Mesendoderm (in vitro differentiated cells): ENCODE results near the gene SRBD1.

ENCODE experiments used
- DNase-seq: peaks from one replicate; pipeline ENCODE4 v3.0.0; 2013
- H2AK5ac ChIP-seq: 2 replicates; pipeline ENCODE4 v1.6.1; 2013; ENCODE audit warnings: low read length, inconsistent platforms
- H2BK120ac ChIP-seq: 2 replicates; pipeline ENCODE4 v1.6.1; 2013; ENCODE audit warnings: low read depth, mild to moderate bottlenecking, low read length, moderate library complexity, mixed read lengths
- H2BK15ac ChIP-seq: replicated peaks from 2 replicates; pipeline ENCODE4 v1.6.1; 2013; ENCODE audit warnings: low read depth, mild to moderate bottlenecking, moderate library complexity
- H2BK5ac ChIP-seq: 2 replicates; pipeline ENCODE4 v1.6.1; 2013; ENCODE audit warnings: low read length, inconsistent platforms
- H3K18ac ChIP-seq: 2 replicates; pipeline ENCODE4 v1.6.1; 2013; ENCODE audit warnings: mild to moderate bottlenecking, low read length, mixed read lengths
- H3K23ac ChIP-seq: one replicate; pipeline ENCODE4 v1.6.1; 2013; ENCODE audit warnings: low read length
- H3K27ac ChIP-seq: 2 replicates; pipeline ENCODE4 v1.5.1; 2013; ENCODE audit warnings: low read depth, mild to moderate bottlenecking, inconsistent platforms, low read length, moderate library complexity
- H3K27me3 ChIP-seq: 2 replicates; pipeline ENCODE4 v1.6.1; 2013; ENCODE audit warnings: low read length, control low read depth, mild to moderate bottlenecking, inconsistent platforms; ENCODE audit not compliant: insufficient read depth, poor library complexity
- H3K36me3 ChIP-seq: 2 replicates; pipeline ENCODE4 v1.6.1; 2013; ENCODE audit warnings: low read length, inconsistent platforms; ENCODE audit not compliant: control insufficient read depth, insufficient read depth
- H3K4ac ChIP-seq: one replicate; pipeline ENCODE4 v1.6.1; 2013; ENCODE audit warnings: low read depth, mild to moderate bottlenecking, low read length, moderate library complexity
- H3K4me1 ChIP-seq: 2 replicates; pipeline ENCODE4 v1.6.1; 2013; ENCODE audit warnings: low read depth, low read length, inconsistent platforms; ENCODE audit not compliant: control insufficient read depth
- H3K4me2 ChIP-seq: 2 replicates; pipeline ENCODE4 v1.6.1; 2013; ENCODE audit warnings: low read length
- H3K4me3 ChIP-seq: 2 replicates; pipeline ENCODE4 v1.5.1; 2013; ENCODE audit warnings: mild to moderate bottlenecking, low read length
- H3K56ac ChIP-seq: one replicate; pipeline ENCODE4 v1.6.1; 2013; ENCODE audit warnings: low read length
- H3K79me1 ChIP-seq: 2 replicates; pipeline ENCODE4 v1.6.1; 2013; ENCODE audit warnings: low read length, inconsistent platforms
- H3K79me2 ChIP-seq: 2 replicates; pipeline ENCODE4 v1.6.1; 2013; ENCODE audit warnings: mild to moderate bottlenecking, low read length; ENCODE audit not compliant: control insufficient read depth, insufficient read depth
- H3K9ac ChIP-seq: 2 replicates; pipeline ENCODE4 v1.6.1; 2013; ENCODE audit warnings: low read length, inconsistent platforms
- H4K5ac ChIP-seq: one replicate; pipeline ENCODE4 v1.6.1; 2013; ENCODE audit warnings: low read length
- H4K8ac ChIP-seq: one replicate; pipeline ENCODE4 v1.6.1; 2013; ENCODE audit warnings: low read depth, mild to moderate bottlenecking, control low read depth, low read length, moderate library complexity
- WGBS: extraction: QIAGEN DNeasy Blood & Tissue Kit; methylation state at CpG from one replicate; pipeline ENCODE4 v1.1.7; 2013; ENCODE audit warnings: low lambda C conversion rate, missing lambda C conversion rate; ENCODE audit not compliant: insufficient coverage; ENCODE audit errors: extremely low coverage; 5-methylcytosine and 5-hydroxymethylcytosine counted together

SRBD1 gene

GRCh38 chr2:45651415-45652089 lies 40.5 kb upstream of the SRBD1 start, which contains the start of gene PRKCE:
PRKCE (plus strand) TSS chr2:45651675.
- H3K4me1 ChIP-seq = peaks cover 4% of the 10 kb centered on the region
- peak within 1 kb of the TSS; percentile 82 for H3K56ac ChIP-seq
- H2BK120ac ChIP-seq = no peak within 1 kb of the TSS
- H3K4ac ChIP-seq = no peak within 1 kb of the TSS
- no peak for DNase-seq
- H2BK15ac ChIP-seq = no peak within 1 kb of the TSS
- no peak within 1 kb of the TSS for H4K8ac ChIP-seq
- H3K23ac ChIP-seq = peak within 1 kb of the TSS; percentile 97
- H3K27ac ChIP-seq = no peak within 1 kb of the TSS
- no peak within 1 kb of the TSS for H3K18ac ChIP-seq
- peak within 1 kb of the TSS; percentile 86 for H3K4me2 ChIP-seq
- H3K36me3 ChIP-seq = no peaks in the 10 kb centered on the region
- no peaks in the 10 kb centered on the region for H3K79me1 ChIP-seq
- no CpG with 5 or more reads among the region's 66 CpGs for WGBS
- no peak within 1 kb of the TSS for H2BK5ac ChIP-seq
- H3K79me2 ChIP-seq = no peaks in the 10 kb centered on the region
- peak within 1 kb of the TSS; percentile 83 for H3K9ac ChIP-seq
- H4K5ac ChIP-seq = no peak within 1 kb of the TSS
- peaks cover 25% of the 10 kb centered on the region for H3K27me3 ChIP-seq
- H2AK5ac ChIP-seq = no peak within 1 kb of the TSS
- peak within 1 kb of the TSS; percentile 70 for H3K4me3 ChIP-seq

- H3K36me3 ChIP-seq = no peaks in the 10 kb centered on the region
- peak overlapping the region; percentile 83 for H3K9ac ChIP-seq
- peaks cover 25% of the 10 kb centered on the region for H3K27me3 ChIP-seq
- peak overlapping the region; percentile 82 for H3K56ac ChIP-seq
- H3K79me2 ChIP-seq = no peaks in the 10 kb centered on the region
- no peak overlapping the region for H3K18ac ChIP-seq
- peak overlapping the region; percentile 70 for H3K4me3 ChIP-seq
- no peak overlapping the region for H2BK15ac ChIP-seq
- H3K4me1 ChIP-seq = peaks cover 4% of the 10 kb centered on the region
- no peak overlapping the region for H2BK5ac ChIP-seq
- no peak overlapping the region for H3K23ac ChIP-seq
- peak; percentile 91 for DNase-seq
- H2AK5ac ChIP-seq = no peak overlapping the region
- H3K4me2 ChIP-seq = peak overlapping the region; percentile 44
- no peak overlapping the region for H2BK120ac ChIP-seq
- H3K79me1 ChIP-seq = no peaks in the 10 kb centered on the region
- H4K5ac ChIP-seq = no peak overlapping the region
- H3K27ac ChIP-seq = no peak overlapping the region
- no peak overlapping the region for H3K4ac ChIP-seq
- H4K8ac ChIP-seq = no peak overlapping the region
- WGBS = no CpG with 5 or more reads among the region's 79 CpGs
Measured at GRCh38 chr2:45650851-45651414, 39.9 kb upstream of the SRBD1 start.

GRCh38 chr2:45649858-45650811 lies 39.1 kb upstream of the SRBD1 start:
- peak overlapping the region; percentile 45 for H3K4me3 ChIP-seq
- no peak overlapping the region for H2AK5ac ChIP-seq
- H3K79me2 ChIP-seq = no peaks in the 10 kb centered on the region
- H3K18ac ChIP-seq = no peak overlapping the region
- DNase-seq = peak; percentile 58
- H3K9ac ChIP-seq = peak overlapping the region; percentile 56
- peaks cover 4% of the 10 kb centered on the region for H3K4me1 ChIP-seq
- no peaks in the 10 kb centered on the region for H3K36me3 ChIP-seq
- H3K4ac ChIP-seq = no peak overlapping the region
- peak overlapping the region; percentile 44 for H3K4me2 ChIP-seq
- H3K79me1 ChIP-seq = no peaks in the 10 kb centered on the region
- no peak overlapping the region for H4K5ac ChIP-seq
- H3K27ac ChIP-seq = no peak overlapping the region
- H3K27me3 ChIP-seq = peaks cover 25% of the 10 kb centered on the region
- no peak overlapping the region for H2BK15ac ChIP-seq
- H3K56ac ChIP-seq = peak overlapping the region; percentile 71
- no peak overlapping the region for H3K23ac ChIP-seq
- no peak overlapping the region for H2BK120ac ChIP-seq
- no CpG with 5 or more reads among the region's 66 CpGs for WGBS
- H2BK5ac ChIP-seq = no peak overlapping the region
- no peak overlapping the region for H4K8ac ChIP-seq

- Histone ChIP-seq H3K27ac (no peak overlapping the region), H3K4me1 (peaks cover 4% of the 10 kb centered on the region), H3K23ac (no peak overlapping the region), H2BK15ac (no peak overlapping the region), H4K5ac (no peak overlapping the region), H3K18ac (no peak overlapping the region), H3K79me2 (no peaks in the 10 kb centered on the region), H3K56ac (no peak overlapping the region), H2BK5ac (no peak overlapping the region), H3K79me1 (no peaks in the 10 kb centered on the region), H3K9ac (peak overlapping the region; percentile 31), H3K4me3 (no peak overlapping the region), H2BK120ac (no peak overlapping the region), H3K27me3 (peaks cover 25% of the 10 kb centered on the region), H4K8ac (no peak overlapping the region), H3K4me2 (peak overlapping the region; percentile 44), H3K36me3 (no peaks in the 10 kb centered on the region), H3K4ac (no peak overlapping the region), H2AK5ac (no peak overlapping the region)
- no CpG with 5 or more reads among the region's 10 CpGs for WGBS
- DNase-seq = peak; percentile 17
Measured at GRCh38 chr2:45649462-45649857, 38.4 kb upstream of the SRBD1 start.

GRCh38 chr2:45648636-45649035 lies 37.6 kb upstream of the SRBD1 start:
- Histone ChIP-seq H3K23ac (no peak overlapping the region), H3K4me3 (no peak overlapping the region), H3K4me2 (no peak overlapping the region), H3K4me1 (peaks cover 4% of the 10 kb centered on the region), H2AK5ac (no peak overlapping the region), H4K5ac (no peak overlapping the region), H2BK120ac (no peak overlapping the region), H2BK5ac (no peak overlapping the region), H3K56ac (no peak overlapping the region), H3K79me1 (no peaks in the 10 kb centered on the region), H3K27ac (no peak overlapping the region), H3K18ac (no peak overlapping the region), H3K27me3 (peaks cover 25% of the 10 kb centered on the region), H3K79me2 (no peaks in the 10 kb centered on the region), H3K4ac (no peak overlapping the region), H2BK15ac (no peak overlapping the region), H3K36me3 (no peaks in the 10 kb centered on the region), H4K8ac (no peak overlapping the region), H3K9ac (no peak overlapping the region)
- DNase-seq = no peak
- WGBS = no CpG with 5 or more reads among the region's 2 CpGs
